SJSA1 (cell line): ENCODE measurements around the gene FMO2. TPM values are rescaled to one million over a fixed set of nuclear protein-coding genes. Genes with fewer than 3 reads are reported as not detected.

Source experiments
- DNase-seq, 2 experiments: peaks; one replicate each; pipeline ENCODE4 v3.0.0-alpha.2; 2015 to 2020; ENCODE audit warnings: low spot score in 2 of 2, low read depth in 1 of 2
- H3K27ac ChIP-seq: fragments of 250-450 bp; sonication (Bioruptor Pico); 2 replicates; pipeline ENCODE4 v1.5.1; 2020; ENCODE audit warnings: mild to moderate bottlenecking, moderate library complexity
- H3K27me3 ChIP-seq: fragments of 250-450 bp; sonication (Bioruptor Pico); replicated peaks from 2 replicates; pipeline ENCODE4 v1.5.1; 2020; ENCODE audit warnings: mild to moderate bottlenecking, moderate library complexity
- H3K36me3 ChIP-seq: fragments of 250-450 bp; sonication (Bioruptor Pico); 2 replicates; pipeline ENCODE4 v1.5.1; 2020; ENCODE audit warnings: mild to moderate bottlenecking
- H3K4me1 ChIP-seq: fragments of 250-450 bp; sonication (Bioruptor Pico); replicated peaks from 2 replicates; pipeline ENCODE4 v1.6.1; 2021; ENCODE audit warnings: mild to moderate bottlenecking
- H3K4me3 ChIP-seq: fragments of 250-450 bp; sonication (Bioruptor Pico); 2 replicates; pipeline ENCODE4 v1.5.1; 2020; ENCODE audit warnings: mild to moderate bottlenecking
- H3K9me3 ChIP-seq: fragments of 250-450 bp; sonication (Bioruptor Pico); replicated peaks from 2 replicates; pipeline ENCODE4 v1.5.1; 2020; ENCODE audit warnings: mild to moderate bottlenecking
- total RNA-seq: library from RNA; depleted of rRNA; stranded (reverse); fragments of >200 nt; shearing (Covaris generic); gene quantifications from 2 replicates; pipeline ENCODE4 v1.2.3, GENCODE V29; 2014

Gene FMO2
- total RNA-seq, 1 experiment from 2014 or later: not detected

GRCh38 chr1:171159148-171159547, 26.0 kb upstream of the FMO2 start:
- Histone ChIP-seq H3K9me3 (no peaks in the 10 kb centered on the region), H3K4me1 (no peaks in the 10 kb centered on the region), H3K4me3 (no peak overlapping the region), H3K36me3 (no peaks in the 10 kb centered on the region), H3K27me3 (no peaks in the 10 kb centered on the region), H3K27ac (no peak overlapping the region)
- no peak for DNase-seq

GRCh38 chr1:171160211-171160610, 24.9 kb upstream of the FMO2 start:
- Histone ChIP-seq H3K4me1 (no peaks in the 10 kb centered on the region), H3K27ac (no peak overlapping the region), H3K36me3 (no peaks in the 10 kb centered on the region), H3K4me3 (no peak overlapping the region), H3K27me3 (no peaks in the 10 kb centered on the region), H3K9me3 (no peaks in the 10 kb centered on the region)
- no peak for DNase-seq

DNA sequence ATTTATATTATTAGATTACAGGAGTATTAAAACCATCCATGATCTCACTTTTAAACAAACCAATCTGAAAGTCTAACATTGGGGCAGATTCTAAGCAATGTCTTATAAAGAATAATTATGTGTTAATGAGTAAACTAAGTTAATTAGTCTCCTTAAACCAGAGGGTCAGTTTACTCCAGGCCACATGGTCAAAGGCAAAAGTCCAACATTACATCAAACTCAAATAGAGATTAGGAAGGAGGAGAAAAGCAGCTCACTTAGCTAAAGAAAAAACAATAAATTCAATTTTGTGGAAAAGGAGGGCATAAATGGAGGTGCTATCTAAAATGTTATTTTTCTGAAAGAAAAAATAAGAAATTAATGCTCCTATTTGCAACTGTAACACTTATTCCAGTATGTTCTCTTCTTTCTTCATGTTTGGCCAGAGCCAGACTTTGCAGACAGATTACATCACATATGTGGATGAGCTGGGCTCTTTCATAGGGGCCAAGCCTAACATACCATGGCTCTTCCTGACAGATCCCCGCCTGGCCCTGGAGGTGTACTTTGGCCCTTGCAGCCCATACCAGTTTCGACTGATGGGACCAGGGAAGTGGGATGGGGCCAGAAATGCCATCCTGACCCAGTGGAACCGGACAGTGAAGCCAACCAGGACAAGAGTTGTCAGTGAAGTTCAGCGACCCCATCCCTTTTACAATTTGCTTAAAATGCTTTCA, 24.3 kb upstream of the FMO2 start:
- H3K9me3 ChIP-seq: no peaks in the 10 kb centered on the region
- H3K4me1 ChIP-seq: no peaks in the 10 kb centered on the region
- DNase-seq: no peak
- H3K4me3 ChIP-seq: no peak overlapping the region
- H3K36me3 ChIP-seq: no peaks in the 10 kb centered on the region
- no peaks in the 10 kb centered on the region for H3K27me3 ChIP-seq
- H3K27ac ChIP-seq: no peak overlapping the region

DNA sequence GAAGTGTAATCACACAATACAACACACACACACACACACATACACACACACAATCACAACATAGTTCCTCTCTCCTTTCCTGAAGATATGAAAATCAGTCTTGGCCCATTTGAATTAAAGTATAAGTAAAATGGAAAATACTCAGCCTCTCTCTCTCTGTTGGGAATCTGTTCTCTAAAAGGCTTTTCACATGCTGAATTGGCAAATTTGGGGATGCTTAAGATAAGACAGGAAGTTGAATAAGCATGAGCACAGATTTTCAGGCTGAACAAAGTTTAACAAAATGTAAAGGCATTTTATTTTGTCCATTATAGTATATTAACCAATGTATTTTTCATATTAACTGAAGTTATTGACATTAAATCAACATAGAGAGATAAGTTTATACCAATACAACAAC, 23.7 kb upstream of the FMO2 start:
- Histone ChIP-seq H3K27me3 (no peaks in the 10 kb centered on the region), H3K4me1 (no peaks in the 10 kb centered on the region), H3K27ac (no peak overlapping the region), H3K9me3 (no peaks in the 10 kb centered on the region), H3K36me3 (no peaks in the 10 kb centered on the region), H3K4me3 (no peak overlapping the region)
- no peak for DNase-seq

- Histone ChIP-seq H3K27me3 (no peaks in the 10 kb centered on the region), H3K4me3 (no peak overlapping the region), H3K4me1 (no peaks in the 10 kb centered on the region), H3K9me3 (no peaks in the 10 kb centered on the region), H3K36me3 (no peaks in the 10 kb centered on the region), H3K27ac (no peak overlapping the region)
- no peak for DNase-seq
These were observed 18.7 kb upstream of the FMO2 start for GRCh38 chr1:171166361-171166760.

GRCh38 chr1:171167785-171168184, 17.3 kb upstream of the FMO2 start:
- H3K4me1 ChIP-seq: peaks cover 7% of the 10 kb centered on the region
- no peaks in the 10 kb centered on the region for H3K27me3 ChIP-seq
- no peaks in the 10 kb centered on the region for H3K9me3 ChIP-seq
- DNase-seq: no peak
- no peak overlapping the region for H3K27ac ChIP-seq
- no peaks in the 10 kb centered on the region for H3K36me3 ChIP-seq
- no peak overlapping the region for H3K4me3 ChIP-seq

GRCh38 chr1:171172471-171172870, 12.6 kb upstream of the FMO2 start:
- H3K27me3 ChIP-seq: no peaks in the 10 kb centered on the region
- peak in 1 of 2 experiments; percentile 20 for DNase-seq
- H3K4me3 ChIP-seq: no peak overlapping the region
- H3K9me3 ChIP-seq: no peaks in the 10 kb centered on the region
- H3K36me3 ChIP-seq: no peaks in the 10 kb centered on the region
- peaks cover 13% of the 10 kb centered on the region for H3K4me1 ChIP-seq
- H3K27ac ChIP-seq: peak overlapping the region; percentile 52

GRCh38 chr1:171173069-171173468, 12.0 kb upstream of the FMO2 start:
- Histone ChIP-seq H3K27me3 (no peaks in the 10 kb centered on the region), H3K4me3 (no peak overlapping the region), H3K27ac (peak overlapping the region; percentile 52), H3K4me1 (peaks cover 13% of the 10 kb centered on the region), H3K9me3 (no peaks in the 10 kb centered on the region), H3K36me3 (no peaks in the 10 kb centered on the region)
- DNase-seq: peak in 1 of 2 experiments; percentile 9

GRCh38 chr1:171174560-171175294, 10.4 kb upstream of the FMO2 start:
- no peak for DNase-seq

GRCh38 chr1:171177261-171177660, 7.8 kb upstream of the FMO2 start:
- Histone ChIP-seq H3K36me3 (no peaks in the 10 kb centered on the region), H3K27me3 (no peaks in the 10 kb centered on the region), H3K9me3 (no peaks in the 10 kb centered on the region), H3K27ac (no peak overlapping the region), H3K4me3 (no peak overlapping the region), H3K4me1 (peaks cover 9% of the 10 kb centered on the region)
- DNase-seq: no peak

More at GRCh38 chr1:171174560-171175294, 10.4 kb upstream of the FMO2 start:
- H3K27me3 ChIP-seq: no peaks in the 10 kb centered on the region
- H3K4me3 ChIP-seq: no peak overlapping the region
- no peaks in the 10 kb centered on the region for H3K9me3 ChIP-seq
- H3K4me1 ChIP-seq: peaks cover 13% of the 10 kb centered on the region
- no peak overlapping the region for H3K27ac ChIP-seq
- H3K36me3 ChIP-seq: no peaks in the 10 kb centered on the region

DNA sequence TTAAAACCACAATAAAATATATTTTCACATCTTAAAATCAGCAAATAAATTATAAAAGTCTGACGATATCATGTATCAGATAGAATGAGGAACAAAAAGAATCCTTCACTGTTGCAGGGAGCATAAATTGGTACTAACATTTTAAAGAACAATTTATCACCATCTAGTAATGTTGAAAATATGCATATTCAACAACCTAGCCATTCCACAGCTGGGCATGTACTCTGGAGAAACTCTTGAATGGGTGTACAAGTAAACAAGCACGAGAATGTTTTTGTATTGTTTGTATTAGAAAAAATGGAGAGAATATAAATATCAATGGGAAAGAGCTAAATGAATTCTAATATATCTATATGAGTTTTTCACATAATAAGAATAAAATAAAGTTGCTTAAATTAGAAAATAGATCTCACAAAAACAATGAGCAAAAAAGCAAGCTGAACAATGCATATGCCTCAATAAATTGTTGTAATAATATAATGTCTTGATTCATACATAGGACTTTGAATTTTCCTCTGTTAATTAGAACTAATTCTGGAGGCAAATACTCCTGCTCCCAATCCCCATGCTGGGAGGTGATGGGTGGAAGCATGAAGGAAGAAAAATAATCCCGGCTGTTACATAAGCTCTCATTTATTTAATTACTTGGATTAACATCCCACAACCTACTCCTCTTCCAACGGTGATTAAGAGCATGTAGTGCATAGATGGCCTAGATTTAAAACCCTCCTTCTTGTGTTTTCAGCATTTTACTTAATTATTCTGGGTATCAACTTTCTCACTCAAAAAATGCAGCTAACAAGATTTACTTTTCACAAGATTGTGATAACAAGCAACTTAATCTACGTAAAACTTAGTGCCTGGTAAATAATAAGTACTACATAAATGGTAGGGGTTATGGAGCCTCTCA, 5.5 kb upstream of the FMO2 start:
- no peak for DNase-seq
- Histone ChIP-seq H3K4me1 (no peaks in the 10 kb centered on the region), H3K27ac (no peak overlapping the region), H3K9me3 (no peaks in the 10 kb centered on the region), H3K4me3 (no peak overlapping the region), H3K36me3 (no peaks in the 10 kb centered on the region), H3K27me3 (no peaks in the 10 kb centered on the region)

GRCh38 chr1:171180670-171181069, 4.4 kb upstream of the FMO2 start:
- Histone ChIP-seq H3K27me3 (no peaks in the 10 kb centered on the region), H3K27ac (no peak overlapping the region), H3K4me1 (no peaks in the 10 kb centered on the region), H3K36me3 (no peaks in the 10 kb centered on the region), H3K9me3 (no peaks in the 10 kb centered on the region), H3K4me3 (no peak overlapping the region)
- DNase-seq: no peak

DNA sequence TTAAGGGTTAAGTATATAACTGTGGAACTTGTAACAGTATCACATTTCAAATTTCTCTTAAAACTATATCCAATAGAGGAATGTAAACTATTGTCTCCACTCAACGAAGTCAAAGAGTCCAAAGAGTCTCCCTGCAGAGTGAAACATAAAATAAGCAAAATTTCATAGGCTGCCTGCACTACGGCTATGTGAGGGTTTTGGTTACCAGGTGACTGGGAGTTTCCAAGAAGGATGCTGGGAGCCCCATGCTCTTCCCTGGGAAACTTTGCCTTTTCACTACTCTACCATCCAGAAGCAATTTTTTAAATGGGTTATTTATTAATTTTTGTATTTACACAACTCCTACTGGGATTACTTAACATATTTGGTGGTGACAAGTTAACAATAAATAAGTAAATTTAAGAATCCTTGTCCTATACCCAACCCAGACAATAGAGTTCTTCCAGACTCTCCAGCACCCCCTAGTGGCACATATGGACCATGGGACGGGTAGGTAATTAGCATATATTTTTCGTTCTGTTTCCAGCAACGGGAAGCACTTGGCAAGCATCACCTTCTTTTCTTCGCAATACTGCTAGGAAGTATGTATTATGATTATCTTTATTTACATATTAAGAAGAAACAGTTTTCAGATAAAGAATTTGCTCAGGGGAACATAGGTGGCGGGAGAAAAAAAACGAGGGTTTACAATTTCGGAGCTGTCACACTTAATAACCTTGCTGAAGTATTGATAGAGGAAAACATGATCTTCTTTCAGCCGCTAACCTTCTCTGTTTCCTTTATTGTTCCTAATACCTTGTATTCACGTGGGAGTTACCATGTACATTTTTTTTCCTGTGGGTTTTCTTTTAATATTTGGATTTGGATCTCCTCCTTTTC, 3.5 kb downstream of the FMO2 start:
- no peak overlapping the region for H3K27ac ChIP-seq
- no peak overlapping the region for H3K4me3 ChIP-seq
- DNase-seq: peak; percentile 40 to 53

More for the DNA sequence above, 3.5 kb downstream of the FMO2 start:
- Histone ChIP-seq H3K9me3 (no peaks in the 10 kb centered on the region), H3K36me3 (no peaks in the 10 kb centered on the region), H3K27me3 (no peaks in the 10 kb centered on the region), H3K4me1 (no peaks in the 10 kb centered on the region)
